Mesenchymal stem cell (in vitro differentiated cells and primary cell): ENCODE measurements around the gene DDX42.
"Not testable (repeated sequence)": the region's sequence is repeated elsewhere in the genome, so short reads cannot be mapped to it uniquely, and the experiment has no call there.

Experiments used
- DNase-seq: peaks from one replicate; pipeline ENCODE4 v3.0.0-alpha.2; 2013
- H2AFZ ChIP-seq: one replicate; pipeline ENCODE4 v1.6.1; 2013; ENCODE audit warnings: low read depth, mild to moderate bottlenecking, control low read depth, inconsistent platforms, low read length, moderate library complexity
- H2AK5ac ChIP-seq: 2 replicates; pipeline ENCODE4 v1.6.1; 2013; ENCODE audit warnings: low read length, moderate library complexity, mild to moderate bottlenecking, inconsistent platforms; ENCODE audit not compliant: severe bottlenecking
- H2BK120ac ChIP-seq: one replicate; pipeline ENCODE4 v1.6.1; 2013; ENCODE audit warnings: low read depth, mild to moderate bottlenecking, inconsistent platforms, low read length, moderate library complexity
- H2BK12ac ChIP-seq, 2 experiments: one replicate each; pipeline ENCODE4 v1.6.1; 2013; ENCODE audit warnings: inconsistent platforms in 2 of 2, low read length in 2 of 2, mild to moderate bottlenecking in 2 of 2, moderate library complexity in 2 of 2, control low read depth in 1 of 2
- H2BK15ac ChIP-seq: one replicate; pipeline ENCODE4 v1.6.1; 2013; ENCODE audit warnings: mild to moderate bottlenecking, low read depth, inconsistent platforms; ENCODE audit not compliant: poor library complexity, severe bottlenecking
- H2BK5ac ChIP-seq: 2 replicates; pipeline ENCODE4 v1.6.1; 2013; ENCODE audit warnings: low read depth, mild to moderate bottlenecking, low read length, control low read depth, inconsistent platforms; ENCODE audit not compliant: poor library complexity, severe bottlenecking
- H3K14ac ChIP-seq, 2 experiments: one replicate each; pipeline ENCODE4 v1.6.1; 2013; ENCODE audit warnings: inconsistent platforms in 2 of 2, low read length in 2 of 2, control low read depth in 1 of 2, mild to moderate bottlenecking in 1 of 2, moderate library complexity in 1 of 2
- H3K18ac ChIP-seq, 2 experiments: one replicate each; pipeline ENCODE4 v1.6.1; 2013; ENCODE audit warnings: inconsistent platforms in 2 of 2, low read length in 2 of 2, control low read depth in 1 of 2, low read depth in 1 of 2, mild to moderate bottlenecking in 1 of 2
- H3K23ac ChIP-seq, 2 experiments: one replicate each; pipeline ENCODE4 v1.6.1; 2013; ENCODE audit warnings: inconsistent platforms in 2 of 2, low read length in 2 of 2, mild to moderate bottlenecking in 2 of 2, moderate library complexity in 2 of 2, control low read depth in 1 of 2
- H3K27ac ChIP-seq: 2 replicates; pipeline ENCODE4 v1.5.1; 2013; ENCODE audit warnings: mild to moderate bottlenecking, moderate library complexity, low read length, control low read depth, inconsistent platforms; ENCODE audit not compliant: poor library complexity, severe bottlenecking
- H3K27me3 ChIP-seq, 2 experiments: 2 replicates each; pipeline versions ENCODE4 v1.6.1 to v1.7.0; 2013; ENCODE audit warnings: low read length in 2 of 2, mild to moderate bottlenecking in 2 of 2, moderate library complexity in 2 of 2, control low read depth in 1 of 2, inconsistent platforms in 1 of 2; ENCODE audit not compliant: control insufficient read depth in 1 of 2, insufficient read depth in 1 of 2
- H3K36me3 ChIP-seq, 2 experiments: 2 replicates each; pipeline versions ENCODE4 v1.6.1 to v1.7.0; 2013; ENCODE audit warnings: low read length in 2 of 2, control low read depth in 1 of 2, inconsistent platforms in 1 of 2, low read depth in 1 of 2, mild to moderate bottlenecking in 1 of 2; ENCODE audit not compliant: insufficient read depth in 2 of 2, control insufficient read depth in 1 of 2
- H3K4ac ChIP-seq, 2 experiments: one replicate each; pipeline ENCODE4 v1.6.1; 2013; ENCODE audit warnings: inconsistent platforms in 2 of 2, low read length in 2 of 2, mild to moderate bottlenecking in 2 of 2, moderate library complexity in 2 of 2, control low read depth in 1 of 2, low read depth in 1 of 2
- H3K4me1 ChIP-seq: 2 replicates; pipeline ENCODE4 v1.6.1; 2013; ENCODE audit warnings: low read depth, low read length, control low read depth; ENCODE audit not compliant: control insufficient read depth, insufficient read depth
- H3K4me2 ChIP-seq: 2 replicates; pipeline ENCODE4 v1.6.1; 2013; ENCODE audit warnings: low read length, mild to moderate bottlenecking, inconsistent platforms; ENCODE audit not compliant: poor library complexity, severe bottlenecking
- H3K4me3 ChIP-seq, 2 experiments: 2 replicates each; pipeline versions ENCODE4 v1.5.1 to v1.7.0; 2013; ENCODE audit warnings: low read length in 2 of 2, mild to moderate bottlenecking in 2 of 2, control low read depth in 1 of 2, low read depth in 1 of 2; ENCODE audit not compliant: insufficient read depth in 1 of 2
- H3K79me1 ChIP-seq: replicated peaks from 2 replicates; pipeline ENCODE4 v1.6.1; 2013; ENCODE audit warnings: mild to moderate bottlenecking, control low read depth, low read length, inconsistent platforms; ENCODE audit not compliant: poor library complexity, severe bottlenecking
- H3K9ac ChIP-seq: 2 replicates; pipeline ENCODE4 v1.7.0; 2013; ENCODE audit warnings: mild to moderate bottlenecking, low read length, moderate library complexity
- H3K9me3 ChIP-seq: 2 replicates; pipeline ENCODE4 v1.7.0; 2013; ENCODE audit warnings: mild to moderate bottlenecking, low read length; ENCODE audit not compliant: control insufficient read depth
- H4K8ac ChIP-seq: one replicate; pipeline ENCODE4 v1.6.1; 2013; ENCODE audit warnings: inconsistent platforms, mild to moderate bottlenecking, low read length, moderate library complexity
- H4K91ac ChIP-seq: one replicate; pipeline ENCODE4 v1.6.1; 2013; ENCODE audit warnings: mild to moderate bottlenecking, low read length, inconsistent platforms
- WGBS: methylation state at CpG from one replicate; pipeline ENCODE4 v1.1.7; 2013; ENCODE audit warnings: mixed read lengths; 5-methylcytosine and 5-hydroxymethylcytosine counted together

Gene DDX42

GRCh38 chr17:63796375-63796774, 22.4 kb downstream of the DDX42 start:
- not testable (repeated sequence) for DNase-seq, H2BK12ac ChIP-seq, H3K18ac ChIP-seq, H2BK5ac ChIP-seq, H3K9me3 ChIP-seq, H2BK15ac ChIP-seq, H3K27ac ChIP-seq, H3K4me2 ChIP-seq, H4K91ac ChIP-seq, H2AFZ ChIP-seq, H3K4me1 ChIP-seq, H3K27me3 ChIP-seq, H3K23ac ChIP-seq, H2AK5ac ChIP-seq, H3K14ac ChIP-seq, H3K9ac ChIP-seq, H3K4me3 ChIP-seq, H4K8ac ChIP-seq, H3K4ac ChIP-seq, H2BK120ac ChIP-seq
- Histone ChIP-seq H3K36me3 (peaks cover 32 to 98% of the 10 kb centered on the region in 2 experiments), H3K79me1 (peaks cover 30% of the 10 kb centered on the region)
- WGBS, result 96% methylated on average over 10 of the region's 10 CpGs

- H3K4me3 ChIP-seq, result no peak overlapping the region
- H3K9me3 ChIP-seq, result no peaks in the 10 kb centered on the region
- no peak overlapping the region for H3K4ac ChIP-seq
- H2BK5ac ChIP-seq, result no peak overlapping the region
- H3K14ac ChIP-seq, result no peak overlapping the region
- no peak overlapping the region for H2BK15ac ChIP-seq
- no peak overlapping the region for H4K91ac ChIP-seq
- no peak overlapping the region for H3K9ac ChIP-seq
- no peak overlapping the region for H2AFZ ChIP-seq
- 100% methylated on average over 2 of the region's 3 CpGs for WGBS
- no peaks in the 10 kb centered on the region for H3K27me3 ChIP-seq
- H3K18ac ChIP-seq, result no peak overlapping the region
- no peak overlapping the region for H3K27ac ChIP-seq
- no peak overlapping the region for H4K8ac ChIP-seq
- no peak overlapping the region for H2AK5ac ChIP-seq
- H2BK120ac ChIP-seq, result no peak overlapping the region
- no peak overlapping the region for H2BK12ac ChIP-seq
- H3K23ac ChIP-seq, result no peak overlapping the region
- H3K79me1 ChIP-seq, result peaks cover 31% of the 10 kb centered on the region
- DNase-seq, result no peak
- peaks cover 39 to 97% of the 10 kb centered on the region in 2 experiments for H3K36me3 ChIP-seq
- no peak overlapping the region for H3K4me2 ChIP-seq
- no peaks in the 10 kb centered on the region for H3K4me1 ChIP-seq
These were observed 24.7 kb downstream of the DDX42 start for GRCh38 chr17:63798572-63799106.

GRCh38 chr17:63800783-63801182, 26.8 kb downstream of the DDX42 start:
- Histone ChIP-seq H2AK5ac (no peak overlapping the region), H2BK5ac (no peak overlapping the region), H3K4ac (no peak overlapping the region), H3K9ac (no peak overlapping the region), H4K91ac (no peak overlapping the region), H3K9me3 (no peaks in the 10 kb centered on the region), H3K4me2 (no peak overlapping the region), H3K27me3 (no peaks in the 10 kb centered on the region), H2BK15ac (no peak overlapping the region), H2AFZ (no peak overlapping the region), H2BK12ac (no peak overlapping the region), H3K27ac (no peak overlapping the region), H2BK120ac (no peak overlapping the region), H3K4me1 (no peaks in the 10 kb centered on the region), H3K79me1 (peaks cover 26% of the 10 kb centered on the region), H4K8ac (no peak overlapping the region), H3K23ac (no peak overlapping the region), H3K36me3 (peaks cover 34 to 98% of the 10 kb centered on the region in 2 experiments), H3K14ac (no peak overlapping the region), H3K18ac (no peak overlapping the region), H3K4me3 (no peak overlapping the region)
- no peak for DNase-seq
- WGBS, result 94% methylated on average over 1 of the region's 1 CpG

GRCh38 chr17:63804328-63804727, 30.4 kb downstream of the DDX42 start:
- Histone ChIP-seq H3K4ac (no peak overlapping the region), H3K27me3 (no peaks in the 10 kb centered on the region), H2BK5ac (no peak overlapping the region), H3K4me2 (no peak overlapping the region), H4K91ac (no peak overlapping the region), H3K4me1 (no peaks in the 10 kb centered on the region), H3K36me3 (peaks cover 35 to 99% of the 10 kb centered on the region in 2 experiments), H3K27ac (no peak overlapping the region), H2AK5ac (no peak overlapping the region), H2BK12ac (no peak overlapping the region), H3K79me1 (peaks cover 24% of the 10 kb centered on the region), H4K8ac (no peak overlapping the region), H2BK15ac (no peak overlapping the region), H3K9ac (no peak overlapping the region), H3K18ac (no peak overlapping the region), H3K23ac (no peak overlapping the region), H3K9me3 (no peaks in the 10 kb centered on the region), H2AFZ (no peak overlapping the region), H3K4me3 (no peak overlapping the region), H3K14ac (no peak overlapping the region), H2BK120ac (no peak overlapping the region)
- no peak for DNase-seq
- 100% methylated on average over 1 of the region's 1 CpG for WGBS
